ENCODE data around the gene ARHGEF25. TPM values are rescaled to one million over a fixed set of nuclear protein-coding genes. Genes with fewer than 3 reads are reported as not detected.

Gene ARHGEF25
- total and polyA plus RNA-seq, 2 of the 13 experiments (the other 11 are each of a cell fraction or from before 2014, with no cell fraction given) = 11.5 to 12.5 TPM

DNA sequence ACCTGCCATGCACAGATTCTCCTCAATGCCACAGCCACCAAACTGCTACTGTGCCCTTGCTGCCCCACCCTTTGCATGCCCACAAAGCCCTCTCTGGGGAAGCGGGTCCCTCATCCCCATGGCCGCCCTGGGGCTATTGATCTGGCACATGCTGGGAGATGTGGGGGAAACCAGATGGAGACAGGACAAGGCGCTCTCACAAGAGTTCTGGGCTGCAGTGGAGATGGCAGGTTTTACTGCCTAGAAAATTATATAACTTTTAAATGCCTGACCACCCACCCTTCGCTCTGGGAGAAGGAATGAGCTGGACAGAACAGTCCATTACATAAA lies 30.8 kb upstream of the ARHGEF25 start (continued):
- 0 out of 2 replicates have a peak, but pooled peaks have one; percentile 50 for TF ChIP-seq ZSCAN21 (CRISPR knock-in tag; IDR thresholded peaks at IDR 0.05; ENCODE audit: borderline replicate concordance)
- TF ChIP-seq, protein P1, sequence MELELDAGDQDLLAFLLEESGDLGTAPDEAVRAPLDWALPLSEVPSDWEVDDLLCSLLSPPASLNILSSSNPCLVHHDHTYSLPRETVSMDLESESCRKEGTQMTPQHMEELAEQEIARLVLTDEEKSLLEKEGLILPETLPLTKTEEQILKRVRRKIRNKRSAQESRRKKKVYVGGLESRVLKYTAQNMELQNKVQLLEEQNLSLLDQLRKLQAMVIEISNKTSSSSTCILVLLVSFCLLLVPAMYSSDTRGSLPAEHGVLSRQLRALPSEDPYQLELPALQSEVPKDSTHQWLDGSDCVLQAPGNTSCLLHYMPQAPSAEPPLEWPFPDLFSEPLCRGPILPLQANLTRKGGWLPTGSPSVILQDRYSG (CRISPR knock-in tag; IDR thresholded peaks at IDR 0.05) = no peak
- peak; percentile 47; the same call in 1 of the 2 replicates for TF ChIP-seq ZNF34 (CRISPR knock-in tag; IDR thresholded peaks at IDR 0.05; ENCODE audit: borderline replicate concordance)
- TF ChIP-seq NRL (CRISPR knock-in tag; IDR thresholded peaks at IDR 0.05; ENCODE audit: borderline replicate concordance) = 0 out of 2 replicates have a peak, but pooled peaks have one; percentile 16
- TF ChIP-seq TAF1 (CRISPR knock-in tag; IDR thresholded peaks at IDR 0.05) = 0 out of 2 replicates have a peak, but pooled peaks have one; percentile 7
- TF ChIP-seq KLF12 (CRISPR knock-in tag; IDR thresholded peaks at IDR 0.05; ENCODE audit: borderline replicate concordance) = no peak
- TF ChIP-seq TAF15 (IDR thresholded peaks at IDR 0.05; ENCODE audit: low read depth, low read length, poor library complexity, severe bottlenecking) = no peak
- no peak for TF ChIP-seq ZNF354B (CRISPR knock-in tag; IDR thresholded peaks at IDR 0.05)
- TF ChIP-seq DR1 (CRISPR knock-in tag; IDR thresholded peaks at IDR 0.05) = no peak
- TF ChIP-seq SSRP1 (CRISPR knock-in tag; IDR thresholded peaks at IDR 0.05) = no peak
- no peak for TF ChIP-seq ZBTB20 (CRISPR knock-in tag; IDR thresholded peaks at IDR 0.05; ENCODE audit: borderline replicate concordance, low read depth)
- no peak for TF ChIP-seq MED1 (CRISPR knock-in tag; IDR thresholded peaks at IDR 0.05)
- peak; percentile 9; the same call in 1 of the 2 replicates for TF ChIP-seq ZFX (CRISPR knock-in tag; IDR thresholded peaks at IDR 0.05; ENCODE audit: low read depth)
- peak; percentile 46; the same call in 1 of the 2 replicates for TF ChIP-seq KDM5B (CRISPR knock-in tag; IDR thresholded peaks at IDR 0.05; ENCODE audit: borderline replicate concordance)
- TF ChIP-seq POLR2A (IDR thresholded peaks at IDR 0.05; ENCODE audit: insufficient read depth in 1 of 2, low read depth in 2 of 2, low read length in 2 of 2) = no peak
- no peak for TF ChIP-seq ZKSCAN5 (CRISPR knock-in tag; IDR thresholded peaks at IDR 0.05)
- TF ChIP-seq, protein P2, sequence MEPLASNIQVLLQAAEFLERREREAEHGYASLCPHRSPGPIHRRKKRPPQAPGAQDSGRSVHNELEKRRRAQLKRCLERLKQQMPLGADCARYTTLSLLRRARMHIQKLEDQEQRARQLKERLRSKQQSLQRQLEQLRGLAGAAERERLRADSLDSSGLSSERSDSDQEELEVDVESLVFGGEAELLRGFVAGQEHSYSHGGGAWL (CRISPR knock-in tag; IDR thresholded peaks at IDR 0.05) = no peak
- TF ChIP-seq, protein P3, sequence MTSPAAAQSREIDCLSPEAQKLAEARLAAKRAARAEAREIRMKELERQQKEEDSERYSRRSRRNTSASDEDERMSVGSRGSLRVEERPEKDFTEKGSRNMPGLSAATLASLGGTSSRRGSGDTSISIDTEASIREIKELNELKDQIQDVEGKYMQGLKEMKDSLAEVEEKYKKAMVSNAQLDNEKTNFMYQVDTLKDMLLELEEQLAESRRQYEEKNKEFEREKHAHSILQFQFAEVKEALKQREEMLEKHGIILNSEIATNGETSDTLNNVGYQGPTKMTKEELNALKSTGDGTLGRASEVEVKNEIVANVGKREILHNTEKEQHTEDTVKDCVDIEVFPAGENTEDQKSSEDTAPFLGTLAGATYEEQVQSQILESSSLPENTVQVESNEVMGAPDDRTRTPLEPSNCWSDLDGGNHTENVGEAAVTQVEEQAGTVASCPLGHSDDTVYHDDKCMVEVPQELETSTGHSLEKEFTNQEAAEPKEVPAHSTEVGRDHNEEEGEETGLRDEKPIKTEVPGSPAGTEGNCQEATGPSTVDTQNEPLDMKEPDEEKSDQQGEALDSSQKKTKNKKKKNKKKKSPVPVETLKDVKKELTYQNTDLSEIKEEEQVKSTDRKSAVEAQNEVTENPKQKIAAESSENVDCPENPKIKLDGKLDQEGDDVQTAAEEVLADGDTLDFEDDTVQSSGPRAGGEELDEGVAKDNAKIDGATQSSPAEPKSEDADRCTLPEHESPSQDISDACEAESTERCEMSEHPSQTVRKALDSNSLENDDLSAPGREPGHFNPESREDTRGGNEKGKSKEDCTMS (CRISPR knock-in tag; conservative IDR thresholded peaks at IDR 0.05) = no peak
- TF ChIP-seq, protein P4, sequence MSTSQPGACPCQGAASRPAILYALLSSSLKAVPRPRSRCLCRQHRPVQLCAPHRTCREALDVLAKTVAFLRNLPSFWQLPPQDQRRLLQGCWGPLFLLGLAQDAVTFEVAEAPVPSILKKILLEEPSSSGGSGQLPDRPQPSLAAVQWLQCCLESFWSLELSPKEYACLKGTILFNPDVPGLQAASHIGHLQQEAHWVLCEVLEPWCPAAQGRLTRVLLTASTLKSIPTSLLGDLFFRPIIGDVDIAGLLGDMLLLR (CRISPR knock-in tag; IDR thresholded peaks at IDR 0.05) = no peak
- no peak for TF ChIP-seq SIX1 (CRISPR knock-in tag; IDR thresholded peaks at IDR 0.05; ENCODE audit: borderline replicate concordance)
- TF ChIP-seq, protein P5, sequence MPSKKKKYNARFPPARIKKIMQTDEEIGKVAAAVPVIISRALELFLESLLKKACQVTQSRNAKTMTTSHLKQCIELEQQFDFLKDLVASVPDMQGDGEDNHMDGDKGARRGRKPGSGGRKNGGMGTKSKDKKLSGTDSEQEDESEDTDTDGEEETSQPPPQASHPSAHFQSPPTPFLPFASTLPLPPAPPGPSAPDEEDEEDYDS (CRISPR knock-in tag; IDR thresholded peaks at IDR 0.05) = no peak
- 0 out of 2 replicates have a peak, but pooled peaks have one; percentile 16 for TF ChIP-seq ZBTB38 (CRISPR knock-in tag; IDR thresholded peaks at IDR 0.05)
- TF ChIP-seq, protein P6, sequence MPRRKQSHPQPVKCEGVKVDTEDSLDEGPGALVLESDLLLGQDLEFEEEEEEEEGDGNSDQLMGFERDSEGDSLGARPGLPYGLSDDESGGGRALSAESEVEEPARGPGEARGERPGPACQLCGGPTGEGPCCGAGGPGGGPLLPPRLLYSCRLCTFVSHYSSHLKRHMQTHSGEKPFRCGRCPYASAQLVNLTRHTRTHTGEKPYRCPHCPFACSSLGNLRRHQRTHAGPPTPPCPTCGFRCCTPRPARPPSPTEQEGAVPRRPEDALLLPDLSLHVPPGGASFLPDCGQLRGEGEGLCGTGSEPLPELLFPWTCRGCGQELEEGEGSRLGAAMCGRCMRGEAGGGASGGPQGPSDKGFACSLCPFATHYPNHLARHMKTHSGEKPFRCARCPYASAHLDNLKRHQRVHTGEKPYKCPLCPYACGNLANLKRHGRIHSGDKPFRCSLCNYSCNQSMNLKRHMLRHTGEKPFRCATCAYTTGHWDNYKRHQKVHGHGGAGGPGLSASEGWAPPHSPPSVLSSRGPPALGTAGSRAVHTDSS (CRISPR knock-in tag; conservative IDR thresholded peaks at IDR 0.05) = no peak
- TF ChIP-seq NFYB (CRISPR knock-in tag; IDR thresholded peaks at IDR 0.05) = no peak
